Uterus (tissue), 2 donors: ENCODE measurements around the gene SLC35F3.

Source experiments
- CTCF ChIP-seq, 4 experiments: fragments of 200-600 bp in 2 of 4; fragments of 450-650 bp in 2 of 4; sonication (generic) in 2 of 4; IDR thresholded peaks; one replicate each; pipeline ENCODE4 v1.5.1; 2016 to 2019; ENCODE audit warnings: antibody characterized with exemption in 4 of 4, mild to moderate bottlenecking in 2 of 4, moderate library complexity in 1 of 4
- POLR2A ChIP-seq, 2 donors: fragments of 450-650 bp; IDR thresholded peaks; one replicate each; pipeline ENCODE4 v1.6.1; 2016; ENCODE audit warnings: antibody characterized with exemption in 2 of 2, mild to moderate bottlenecking in 1 of 2, moderate library complexity in 1 of 2

- TF ChIP-seq CTCF (IDR thresholded peaks at IDR 0.05) (no peak), POLR2A (IDR thresholded peaks at IDR 0.05) (no peak)
These were observed 423.2 kb downstream of the SLC35F3 start for GRCh38 chr1:234327577-234328164.
